Cardiac muscle cell (in vitro differentiated cells and primary cell): Measurements from ENCODE around the gene PCYOX1L. TPM values are rescaled to one million over a fixed set of nuclear protein-coding genes. Genes with fewer than 3 reads are reported as not detected.
A peak's percentile ranks its signal among the peaks of the same experiment; 100 is the strongest.

Experiments used
- DNase-seq, 2 donors: peaks; one replicate each; pipeline versions ENCODE4 v3.0.0 to v3.0.0-alpha.2; 2010 to 2017; ENCODE audit warnings: low read depth in 1 of 2, low spot score in 1 of 2
- H3K27ac ChIP-seq: fragments of 200-600 bp; sonication (generic); 2 replicates; pipeline ENCODE4 v1.5.1; 2016
- H3K27me3 ChIP-seq: fragments of 200-600 bp; sonication (generic); 2 replicates; pipeline ENCODE4 v1.6.0; 2016; ENCODE audit warnings: control low read depth
- H3K36me3 ChIP-seq: fragments of 200-600 bp; sonication (generic); 2 replicates; pipeline ENCODE4 v1.5.1; 2016; ENCODE audit warnings: control low read depth
- H3K4me1 ChIP-seq: fragments of 200-600 bp; sonication (generic); 2 replicates; pipeline ENCODE4 v1.8.1; 2017; ENCODE audit warnings: low read depth, mild to moderate bottlenecking, mixed run types
- H3K4me3 ChIP-seq: fragments of 200-600 bp; sonication (generic); 2 replicates; pipeline ENCODE4 v1.5.1; 2016; ENCODE audit warnings: mild to moderate bottlenecking
- H3K9me3 ChIP-seq: fragments of 200-600 bp; sonication (generic); 2 replicates; pipeline ENCODE4 v1.5.1; 2017; ENCODE audit warnings: low read depth, mild to moderate bottlenecking, control low read depth
- polyA plus RNA-seq: library from polyadenylated mRNA; unstranded; fragments of >200 nt; fragmentation: Nextera tagmentation; extraction: Ambion mirVana; gene quantifications from 2 replicates; pipeline ENCODE4 v1.2.1, GENCODE V29; 2016
- total RNA-seq: library from RNA; depleted of rRNA; stranded (reverse); fragments of >200 nt; gene quantifications from 2 replicates; pipeline ENCODE4 v1.2.3, GENCODE V29; 2016
- TF ChIP-seq, protein P1 (sequence below): IDR thresholded peaks from 2 replicates; pipeline ENCODE4 v1.5.1; 2012; ENCODE audit warnings: low read depth, mild to moderate bottlenecking, low read length

The PCYOX1L gene
- total RNA-seq, result 14.4 and 16.1 TPM in 2 replicates
- polyA plus RNA-seq, result 15.3 and 17.6 TPM in 2 replicates

- H3K9me3 ChIP-seq, result no peaks in the 10 kb centered on the region
- H3K36me3 ChIP-seq, result peaks cover 3% of the 10 kb centered on the region
- peaks cover 16% of the 10 kb centered on the region for H3K27me3 ChIP-seq
- no peak within 1 kb of the TSS for H3K27ac ChIP-seq
- H3K4me3 ChIP-seq, result peak within 1 kb of the TSS; percentile 92
- TF ChIP-seq, protein P1, sequence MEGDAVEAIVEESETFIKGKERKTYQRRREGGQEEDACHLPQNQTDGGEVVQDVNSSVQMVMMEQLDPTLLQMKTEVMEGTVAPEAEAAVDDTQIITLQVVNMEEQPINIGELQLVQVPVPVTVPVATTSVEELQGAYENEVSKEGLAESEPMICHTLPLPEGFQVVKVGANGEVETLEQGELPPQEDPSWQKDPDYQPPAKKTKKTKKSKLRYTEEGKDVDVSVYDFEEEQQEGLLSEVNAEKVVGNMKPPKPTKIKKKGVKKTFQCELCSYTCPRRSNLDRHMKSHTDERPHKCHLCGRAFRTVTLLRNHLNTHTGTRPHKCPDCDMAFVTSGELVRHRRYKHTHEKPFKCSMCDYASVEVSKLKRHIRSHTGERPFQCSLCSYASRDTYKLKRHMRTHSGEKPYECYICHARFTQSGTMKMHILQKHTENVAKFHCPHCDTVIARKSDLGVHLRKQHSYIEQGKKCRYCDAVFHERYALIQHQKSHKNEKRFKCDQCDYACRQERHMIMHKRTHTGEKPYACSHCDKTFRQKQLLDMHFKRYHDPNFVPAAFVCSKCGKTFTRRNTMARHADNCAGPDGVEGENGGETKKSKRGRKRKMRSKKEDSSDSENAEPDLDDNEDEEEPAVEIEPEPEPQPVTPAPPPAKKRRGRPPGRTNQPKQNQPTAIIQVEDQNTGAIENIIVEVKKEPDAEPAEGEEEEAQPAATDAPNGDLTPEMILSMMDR, result no peak
- no peaks in the 10 kb centered on the region for H3K4me1 ChIP-seq
- DNase-seq, result peak; percentile 96
Measured at GRCh38 chr5:149357370-149358293, at the start of gene PCYOX1L. Gene PCYOX1L (plus strand): TSS chr5:149358046. CDS start chr5:149358069, 23 bp downstream.

- H3K27ac ChIP-seq, result no peak overlapping the region
- no peaks in the 10 kb centered on the region for H3K36me3 ChIP-seq
- no peaks in the 10 kb centered on the region for H3K27me3 ChIP-seq
- TF ChIP-seq, protein P1, result no peak
- no peak overlapping the region for H3K4me3 ChIP-seq
- no peaks in the 10 kb centered on the region for H3K4me1 ChIP-seq
- no peaks in the 10 kb centered on the region for H3K9me3 ChIP-seq
- DNase-seq, result no peak
Measured at GRCh38 chr5:149309354-149309753, 48.5 kb upstream of the PCYOX1L start.

- no peak for DNase-seq
- Histone ChIP-seq H3K27ac (no peak overlapping the region), H3K4me3 (no peak overlapping the region), H3K9me3 (no peaks in the 10 kb centered on the region), H3K36me3 (no peaks in the 10 kb centered on the region), H3K4me1 (no peaks in the 10 kb centered on the region), H3K27me3 (no peaks in the 10 kb centered on the region)
- TF ChIP-seq, protein P1, result no peak
Measured at GRCh38 chr5:149310488-149310887, 47.4 kb upstream of the PCYOX1L start.

DNA sequence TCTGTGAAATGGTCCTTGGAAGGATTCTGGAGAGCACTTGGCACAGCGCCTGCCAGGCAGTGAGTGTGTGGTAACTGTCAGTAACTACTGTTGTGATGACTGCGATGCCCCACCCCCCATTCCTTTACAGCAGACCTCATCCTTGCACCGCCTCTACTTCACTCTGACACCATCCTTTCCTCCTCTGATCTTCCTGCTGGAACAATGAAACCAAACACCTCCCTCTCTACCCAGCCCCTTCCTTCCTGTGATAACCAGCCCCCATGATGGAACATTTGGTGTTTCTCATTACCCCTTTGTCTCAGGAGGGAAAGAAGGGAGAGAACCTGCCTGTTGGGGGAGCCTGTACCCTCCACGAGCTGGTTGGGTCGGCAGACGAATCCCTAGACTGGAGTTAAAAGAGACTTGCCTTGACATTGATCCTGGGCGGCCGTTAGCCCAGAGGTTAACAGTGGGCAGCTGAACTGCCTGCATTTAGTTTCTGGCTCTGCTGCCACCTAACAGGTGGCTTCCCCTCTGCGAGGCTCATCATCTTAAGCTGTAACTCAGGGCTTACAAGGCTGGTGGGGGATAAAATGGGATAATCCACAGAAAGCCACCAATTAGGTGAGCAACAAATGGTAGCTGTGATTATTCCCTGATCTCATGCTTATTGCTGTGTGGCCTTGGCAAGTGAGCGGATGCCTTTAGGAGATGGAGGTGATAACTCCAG, 46.7 kb upstream of the PCYOX1L start:
- TF ChIP-seq, protein P1, result no peak
- Histone ChIP-seq H3K4me1 (no peaks in the 10 kb centered on the region), H3K4me3 (no peak overlapping the region), H3K27me3 (no peaks in the 10 kb centered on the region), H3K9me3 (no peaks in the 10 kb centered on the region), H3K27ac (no peak overlapping the region), H3K36me3 (no peaks in the 10 kb centered on the region)
- peak; percentile 6 to 89 for DNase-seq

- H3K4me1 ChIP-seq, result peaks cover 7% of the 10 kb centered on the region
- H3K27me3 ChIP-seq, result no peaks in the 10 kb centered on the region
- no peaks in the 10 kb centered on the region for H3K36me3 ChIP-seq
- DNase-seq, result no peak
- no peak overlapping the region for H3K27ac ChIP-seq
- H3K9me3 ChIP-seq, result no peaks in the 10 kb centered on the region
- no peak overlapping the region for H3K4me3 ChIP-seq
- TF ChIP-seq, protein P1, result no peak
Measured at GRCh38 chr5:149313151-149313841, 44.5 kb upstream of the PCYOX1L start.
